Astrocyte (in vitro differentiated cells and primary cell): Measurements from ENCODE around the gene ANKRD44. TPM values are rescaled to one million over a fixed set of nuclear protein-coding genes. Genes with fewer than 3 reads are reported as not detected.
A peak's percentile ranks its signal among the peaks of the same experiment; 100 is the strongest.

Source experiments
- DNase-seq: peaks from one replicate; pipeline ENCODE4 v3.0.0-alpha.2; 2010; ENCODE audit warnings: low read depth
- FAIRE-seq: peaks from 2 replicates; lab custom pipeline; 2011; peaks lifted over from hg19 to GRCh38; lab: Jason Lieb, UNC
- H2AFZ ChIP-seq: 2 replicates; pipeline ENCODE4 v1.6.0; 2012; ENCODE audit warnings: low read depth, low read length, inconsistent platforms
- H3K27ac ChIP-seq: 2 replicates; pipeline ENCODE4 v1.5.1; 2011; ENCODE audit warnings: low read depth, low read length, inconsistent platforms
- H3K27me3 ChIP-seq: 2 replicates; pipeline ENCODE4 v1.6.0; 2011; ENCODE audit warnings: low read length, inconsistent platforms; ENCODE audit not compliant: insufficient read depth
- H3K36me3 ChIP-seq: 2 replicates; pipeline ENCODE4 v1.5.1; 2011; ENCODE audit warnings: low read length, inconsistent platforms; ENCODE audit not compliant: insufficient read depth
- H3K4me1 ChIP-seq: 2 replicates; pipeline ENCODE4 v1.5.1; 2011; ENCODE audit warnings: low read length, inconsistent platforms; ENCODE audit not compliant: insufficient read depth
- H3K4me2 ChIP-seq: 2 replicates; pipeline ENCODE4 v1.6.0; 2012; ENCODE audit warnings: low read length, inconsistent platforms
- H3K4me3 ChIP-seq: 2 replicates; pipeline ENCODE4 v1.5.1; 2011; ENCODE audit warnings: low read depth, mild to moderate bottlenecking, low read length, inconsistent platforms; ENCODE audit not compliant: insufficient read depth
- H3K79me2 ChIP-seq: 2 replicates; pipeline ENCODE4 v1.6.0; 2012; ENCODE audit warnings: mild to moderate bottlenecking, low read length, inconsistent platforms; ENCODE audit not compliant: insufficient read depth
- H3K9ac ChIP-seq: 2 replicates; pipeline ENCODE4 v1.6.0; 2012; ENCODE audit warnings: mild to moderate bottlenecking, low read length, inconsistent platforms
- H3K9me3 ChIP-seq: 2 replicates; pipeline ENCODE4 v1.5.1; 2012; ENCODE audit warnings: low read depth, mild to moderate bottlenecking, low read length, inconsistent platforms; ENCODE audit not compliant: insufficient read depth
- H4K20me1 ChIP-seq: 2 replicates; pipeline ENCODE4 v1.6.0; 2012; ENCODE audit warnings: low read length, inconsistent platforms; ENCODE audit not compliant: insufficient read depth
- H3K27ac Mint-ChIP-seq: one replicate; pipeline ENCODE4 v1.8.0; 2021; ENCODE audit warnings: mild to moderate bottlenecking, mixed read lengths; ENCODE audit not compliant: unreplicated experiment
- H3K27me3 Mint-ChIP-seq: one replicate; pipeline ENCODE4 v1.8.0; 2021; ENCODE audit warnings: low read depth, mixed read lengths; ENCODE audit not compliant: unreplicated experiment
- H3K36me3 Mint-ChIP-seq: one replicate; pipeline ENCODE4 v1.8.0; 2021; ENCODE audit warnings: low read depth, mixed read lengths; ENCODE audit not compliant: unreplicated experiment
- H3K4me1 Mint-ChIP-seq: one replicate; pipeline ENCODE4 v1.8.0; 2021; ENCODE audit warnings: low read depth, mixed read lengths; ENCODE audit not compliant: unreplicated experiment
- H3K4me3 Mint-ChIP-seq: one replicate; pipeline ENCODE4 v1.8.0; 2021; ENCODE audit warnings: mild to moderate bottlenecking, moderate library complexity, mixed read lengths; ENCODE audit not compliant: unreplicated experiment
- H3K9me3 Mint-ChIP-seq: one replicate; pipeline ENCODE4 v1.8.0; 2021; ENCODE audit warnings: mild to moderate bottlenecking, mixed read lengths; ENCODE audit not compliant: unreplicated experiment
- CTCF ChIP-seq: IDR thresholded peaks from 2 replicates; pipeline ENCODE4 v1.5.1; 2011; ENCODE audit warnings: low read depth, mild to moderate bottlenecking, inconsistent platforms, low read length, moderate library complexity; ENCODE audit not compliant: insufficient read depth
- EZH2 ChIP-seq: IDR thresholded peaks from 2 replicates; pipeline ENCODE4 v1.6.1; 2012; ENCODE audit warnings: mild to moderate bottlenecking, low read length, inconsistent platforms; ENCODE audit not compliant: insufficient read depth
- total RNA-seq: library from RNA; stranded (reverse); gene quantifications from 2 replicates; pipeline ENCODE4 v1.2.1, GENCODE V29; 2021

Gene ANKRD44
- total RNA-seq, 1 donor from 2014 or later = 7.2 TPM

- peaks cover 42% of the 10 kb centered on the region for H3K4me1 Mint-ChIP-seq
- Histone ChIP-seq H4K20me1 (no peaks in the 10 kb centered on the region), H3K4me3 (no peak overlapping the region), H3K9ac (no peak overlapping the region), H3K4me1 (peaks cover 9% of the 10 kb centered on the region), H2AFZ (peak overlapping the region; percentile 23), H3K27me3 (no peaks in the 10 kb centered on the region), H3K9me3 (no peaks in the 10 kb centered on the region), H3K4me2 (no peak overlapping the region), H3K36me3 (no peaks in the 10 kb centered on the region), H3K79me2 (no peaks in the 10 kb centered on the region), H3K27ac (no peak overlapping the region)
- H3K36me3 Mint-ChIP-seq = no peaks in the 10 kb centered on the region
- FAIRE-seq (no peak), DNase-seq (peak; percentile 42)
- no peak overlapping the region for H3K27ac Mint-ChIP-seq
- peaks cover 3% of the 10 kb centered on the region for H3K9me3 Mint-ChIP-seq
- H3K4me3 Mint-ChIP-seq = no peak overlapping the region
- TF ChIP-seq EZH2 (no peak), CTCF (no peak)
- no peaks in the 10 kb centered on the region for H3K27me3 Mint-ChIP-seq
Observed at GRCh38 chr2:197212344-197213262, 98.0 kb downstream of the ANKRD44 start.

DNA sequence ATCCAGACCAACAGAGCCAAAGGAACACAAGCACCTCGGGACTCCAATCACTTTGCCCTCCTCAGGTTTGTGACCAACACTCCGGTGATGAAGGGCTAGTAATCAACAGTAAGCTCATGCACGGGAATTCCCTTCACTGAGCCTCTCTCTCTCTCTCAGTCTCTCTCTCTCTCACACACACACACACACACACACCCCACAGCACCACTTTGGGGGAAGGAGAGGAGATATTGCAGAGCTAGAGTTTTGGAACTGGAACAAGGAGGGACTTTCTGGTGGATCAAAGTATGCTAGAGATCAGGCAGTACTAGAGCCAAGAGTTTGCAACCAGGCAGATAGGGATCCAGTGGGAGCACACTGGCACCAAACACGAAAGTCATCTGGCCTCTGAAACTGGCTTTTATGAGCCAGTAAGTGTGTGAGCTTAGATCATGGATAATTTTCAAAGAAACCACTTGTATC is 98.7 kb downstream of the ANKRD44 start:
- DNase-seq (no peak), FAIRE-seq (no peak)
- Histone ChIP-seq H2AFZ (no peak overlapping the region), H3K9ac (no peak overlapping the region), H3K4me2 (no peak overlapping the region), H3K4me1 (peaks cover 16% of the 10 kb centered on the region), H3K27ac (no peak overlapping the region), H3K9me3 (no peaks in the 10 kb centered on the region), H3K27me3 (no peaks in the 10 kb centered on the region), H3K79me2 (no peaks in the 10 kb centered on the region), H3K36me3 (no peaks in the 10 kb centered on the region), H3K4me3 (no peak overlapping the region), H4K20me1 (no peaks in the 10 kb centered on the region)
- Mint-ChIP-seq H3K4me1 (peaks cover 46% of the 10 kb centered on the region), H3K4me3 (no peak overlapping the region), H3K27me3 (no peaks in the 10 kb centered on the region), H3K9me3 (peaks cover 3% of the 10 kb centered on the region), H3K36me3 (no peaks in the 10 kb centered on the region), H3K27ac (no peak overlapping the region)
- TF ChIP-seq CTCF = no peak
- no peak for TF ChIP-seq EZH2

DNA sequence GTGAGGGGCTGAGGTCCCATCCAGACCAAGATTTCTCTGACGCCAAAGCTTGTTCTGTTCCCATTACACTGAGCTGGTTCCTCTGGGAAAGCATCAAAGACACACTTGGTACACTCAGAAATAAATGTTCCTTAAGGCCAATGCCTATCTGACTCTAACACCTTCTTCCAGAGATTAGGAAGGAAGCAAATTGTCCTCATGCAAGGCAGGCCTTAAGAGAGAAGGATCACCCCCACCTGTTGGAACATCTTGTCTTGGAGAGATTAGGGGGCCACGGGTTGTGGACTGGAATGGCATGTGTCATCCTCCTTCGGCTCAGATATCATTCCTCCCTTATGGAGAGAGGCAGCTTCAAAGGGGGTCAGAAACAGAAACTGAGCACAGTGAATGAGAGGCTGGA is 100.2 kb downstream of the ANKRD44 start:
- H3K27ac ChIP-seq = no peak overlapping the region
- H3K9ac ChIP-seq = no peak overlapping the region
- no peak overlapping the region for H3K4me3 Mint-ChIP-seq
- no peak for FAIRE-seq
- no peak overlapping the region for H3K4me2 ChIP-seq
- peaks cover 3% of the 10 kb centered on the region for H3K9me3 Mint-ChIP-seq
- H3K79me2 ChIP-seq = no peaks in the 10 kb centered on the region
- DNase-seq = no peak
- no peaks in the 10 kb centered on the region for H3K36me3 ChIP-seq
- H3K4me1 ChIP-seq = peaks cover 7% of the 10 kb centered on the region
- no peak overlapping the region for H2AFZ ChIP-seq
- H3K36me3 Mint-ChIP-seq = no peaks in the 10 kb centered on the region
- peaks cover 35% of the 10 kb centered on the region for H3K4me1 Mint-ChIP-seq
- no peaks in the 10 kb centered on the region for H3K27me3 ChIP-seq
- TF ChIP-seq CTCF = no peak
- TF ChIP-seq EZH2 = no peak
- H3K4me3 ChIP-seq = no peak overlapping the region
- H3K27ac Mint-ChIP-seq = no peak overlapping the region
- H4K20me1 ChIP-seq = no peaks in the 10 kb centered on the region
- H3K9me3 ChIP-seq = no peaks in the 10 kb centered on the region
- no peaks in the 10 kb centered on the region for H3K27me3 Mint-ChIP-seq
